ACHN (cell line): Measurements from ENCODE around the gene PKD2L2.
"Not testable (repeated sequence)": the region's sequence is repeated elsewhere in the genome, so short reads cannot be mapped to it uniquely, and the experiment has no call there.

Source experiments
- DNase-seq: peaks from one replicate; pipeline ENCODE4 v3.0.0-alpha.2; 2015
- in situ Hi-C: cut with HindIII; loops from 2 replicates; pipeline ENCODE4 v1.10.0; 2017; ENCODE audit warnings: low sequenced_read_pairs, low pct_ligation_motif_present, low pct_unique_long_range_greater_than_20kb

PKD2L2 gene

GRCh38 chr5:137937994-137938750, 48.9 kb downstream of the PKD2L2 start:
- no peak for DNase-seq
- in situ Hi-C loops = no loop called here

DNA sequence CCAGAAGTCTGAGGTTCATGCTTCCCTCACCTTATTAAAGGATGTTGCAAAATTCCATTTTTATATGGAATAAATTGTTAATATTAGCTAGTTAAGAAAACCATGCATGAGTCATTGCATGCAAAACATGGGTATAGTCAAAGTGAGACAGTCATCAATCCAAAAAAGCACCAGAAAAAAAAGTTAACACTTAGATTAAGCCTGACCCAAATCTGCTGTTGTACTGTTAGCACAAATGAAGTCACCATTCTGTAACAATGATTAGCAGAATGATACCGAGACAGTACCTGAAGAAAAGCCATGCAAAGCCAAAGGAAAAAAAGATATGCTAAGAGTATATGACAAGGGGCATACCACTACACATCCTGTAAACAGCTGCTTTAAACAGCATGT, 49.5 kb downstream of the PKD2L2 start:
- in situ Hi-C loops = no loop called here

DNA sequence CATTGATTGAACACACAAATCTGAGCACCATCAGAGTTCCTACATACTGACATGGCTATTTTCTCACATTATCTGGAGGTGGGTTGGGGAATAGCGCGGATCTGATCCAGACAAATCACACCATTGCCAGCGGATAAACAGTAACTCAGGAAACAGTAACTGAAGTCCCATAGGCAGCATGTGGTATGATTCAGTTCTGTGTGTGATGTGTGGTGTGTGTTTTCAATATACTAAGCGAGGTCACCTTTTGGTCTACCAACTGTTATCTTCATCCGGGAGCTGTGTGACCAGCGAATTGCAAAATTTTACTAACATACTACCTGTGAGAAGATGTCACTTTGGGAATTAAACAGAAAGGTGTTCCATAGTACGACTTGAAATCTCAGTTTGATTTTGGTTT, 50.1 kb downstream of the PKD2L2 start:
- in situ Hi-C loops = no loop called here
- no peak for DNase-seq

More for the DNA sequence above, 49.5 kb downstream of the PKD2L2 start:
- DNase-seq = no peak

GRCh38 chr5:137944280-137944679, 55.0 kb downstream of the PKD2L2 start:
- in situ Hi-C loops, DNase-seq: not testable (repeated sequence)

DNA sequence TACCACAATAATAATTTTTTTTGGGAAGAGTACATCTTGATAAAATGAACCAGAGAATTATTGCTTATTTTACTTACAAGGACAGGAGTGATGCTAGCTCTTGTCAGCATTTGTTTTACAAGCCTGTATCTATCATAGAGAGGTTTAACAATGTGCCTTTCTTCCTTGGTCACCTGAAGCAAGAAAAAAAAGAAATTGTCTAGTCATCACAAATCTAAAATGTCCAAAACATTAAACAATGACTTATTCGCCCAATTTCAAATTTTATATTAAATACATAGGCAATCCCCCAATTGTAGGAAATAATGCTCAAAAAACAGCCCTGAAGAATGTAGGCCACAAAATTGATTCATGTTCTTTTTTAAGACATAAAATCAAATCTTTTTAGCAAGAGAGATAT, 56.6 kb downstream of the PKD2L2 start:
- DNase-seq = no peak
- in situ Hi-C loops = no loop called here

GRCh38 chr5:137954131-137954879, 65.0 kb downstream of the PKD2L2 start:
- in situ Hi-C loops = no loop called here
- DNase-seq = peak; percentile 80

DNA sequence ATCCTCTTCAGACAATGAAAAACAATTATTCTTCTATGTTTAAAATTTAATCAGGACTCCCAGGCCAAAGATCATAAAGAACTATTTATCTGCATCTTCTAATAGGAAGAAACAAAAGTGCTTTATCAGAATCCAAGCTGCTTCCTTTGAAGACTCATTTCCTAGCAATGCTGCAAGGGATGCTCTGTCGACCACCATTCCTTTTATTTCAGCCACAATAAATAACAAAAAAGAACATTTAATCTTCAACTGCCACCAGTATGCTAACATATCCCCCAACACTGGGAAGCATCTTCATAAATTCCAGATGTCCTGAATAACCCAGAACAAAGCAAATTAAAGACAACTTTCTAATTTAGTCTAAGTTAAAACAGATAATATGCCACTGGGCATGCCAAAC, 68.7 kb downstream of the PKD2L2 start:
- in situ Hi-C loops = no loop called here

DNA sequence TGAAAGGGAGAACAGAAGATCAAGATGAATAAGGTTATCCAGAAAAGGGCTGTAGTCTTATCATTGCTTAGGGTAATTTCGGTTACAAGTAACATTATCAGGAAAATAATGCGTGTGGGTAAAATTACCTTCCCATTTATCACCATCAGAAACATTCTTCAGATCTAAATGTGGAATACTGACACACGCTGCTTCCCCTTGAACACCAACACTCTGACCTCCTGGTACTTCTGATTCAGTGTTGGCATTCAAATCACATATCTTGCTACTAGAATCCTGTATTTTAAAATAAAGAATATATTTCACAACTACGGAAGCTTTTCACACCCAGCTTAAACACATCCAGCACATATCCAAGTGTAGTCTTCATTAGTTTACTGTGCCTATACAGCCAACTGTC, 70.2 kb downstream of the PKD2L2 start:
- DNase-seq = no peak
- in situ Hi-C loops = no loop called here

More for the DNA sequence above, 68.7 kb downstream of the PKD2L2 start:
- DNase-seq = no peak

- no peak for DNase-seq
- in situ Hi-C loops = no loop called here
These were observed 70.9 kb downstream of the PKD2L2 start for GRCh38 chr5:137960141-137960540.

DNA sequence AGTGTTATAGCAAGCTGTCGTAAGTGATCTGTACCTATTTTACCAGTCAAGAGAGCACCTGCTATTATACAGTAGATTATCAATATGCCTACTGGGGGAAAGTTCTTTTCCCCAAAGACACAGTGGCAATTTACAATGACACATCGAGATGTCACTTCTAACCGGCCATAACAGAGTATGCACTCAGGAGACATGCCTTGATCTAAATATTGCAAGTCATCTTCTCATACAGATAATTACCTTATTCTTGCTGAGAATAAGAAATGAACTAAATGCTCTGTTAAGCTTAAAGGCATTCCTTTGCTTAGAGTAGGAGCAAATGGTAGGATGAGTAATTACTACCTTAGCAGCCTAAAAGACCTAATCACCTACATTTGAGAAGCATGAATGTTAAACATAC, 71.6 kb downstream of the PKD2L2 start:
- in situ Hi-C loops = no loop called here
- no peak for DNase-seq

DNA sequence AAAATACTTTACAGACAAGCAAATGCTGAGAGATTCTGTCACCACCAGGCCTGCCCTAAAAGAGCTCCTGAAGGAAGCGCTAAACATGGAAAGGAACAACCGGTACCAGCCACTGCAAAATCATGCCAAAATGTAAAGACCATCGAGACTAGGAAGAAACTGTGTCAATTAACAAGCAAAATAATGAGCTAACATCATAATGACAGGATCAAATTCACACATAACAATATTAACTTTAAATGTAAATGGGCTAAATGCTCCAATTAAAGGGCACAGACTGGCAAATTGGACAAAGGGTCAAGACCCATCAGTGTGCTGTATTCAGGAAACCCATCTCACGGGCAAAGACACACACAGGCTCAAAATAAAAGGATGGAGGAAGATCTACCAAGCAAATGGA, 81.1 kb downstream of the PKD2L2 start:
- in situ Hi-C loops = not testable (repeated sequence)

GRCh38 chr5:137975208-137975607, 86.0 kb downstream of the PKD2L2 start:
- in situ Hi-C loops = no loop called here
- DNase-seq = no peak

More for the DNA sequence above, 81.1 kb downstream of the PKD2L2 start:
- not testable (repeated sequence) for DNase-seq

DNA sequence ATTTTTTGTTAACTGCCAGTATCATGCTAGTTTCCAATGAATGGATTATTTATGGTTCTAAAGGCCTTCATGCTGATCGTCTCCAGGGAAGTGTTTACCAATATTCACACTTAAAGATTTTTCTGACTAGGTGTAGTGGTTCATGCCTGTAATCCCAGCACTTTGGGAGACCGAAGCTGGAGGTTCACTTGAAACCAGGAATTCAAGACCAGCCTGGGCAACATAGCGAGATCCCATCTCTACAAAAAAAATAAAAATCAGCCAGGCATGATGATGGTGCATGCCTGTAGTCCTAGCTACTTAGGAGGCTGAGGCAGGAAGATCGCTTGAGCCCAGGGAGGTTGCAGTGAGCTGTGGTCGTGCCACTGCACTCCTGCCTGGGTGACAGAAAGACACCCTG, 100.2 kb downstream of the PKD2L2 start:
- DNase-seq = no peak
- in situ Hi-C loops = no loop called here
